Measurements from ENCODE around the gene RAB4B. TPM values are rescaled to one million over a fixed set of nuclear protein-coding genes. Genes with fewer than 3 reads are reported as not detected.

The RAB4B gene
- total RNA-seq, 1 experiment from 2014 or later: 19.6 TPM

Other genes with a start within 250 kb of the RAB4B start
- 31.0 and 33.3 TPM in 2 replicates for gene SHKBP1, start 201.4 kb upstream of the RAB4B start, total RNA-seq (2014; rRNA removed; shearing (Covaris generic))
- 21.5 and 22.0 TPM in 2 replicates for gene LTBP4, start 176.9 kb upstream of the RAB4B start, total RNA-seq (2014; rRNA removed; shearing (Covaris generic))
- gene NUMBL, start 87.6 kb upstream of the RAB4B start, total RNA-seq (2014; rRNA removed; shearing (Covaris generic)): 11.8 and 13.2 TPM in 2 replicates
- 18.9 and 23.6 TPM in 2 replicates for gene COQ8B, start 61.4 kb upstream of the RAB4B start, total RNA-seq (2014; rRNA removed; shearing (Covaris generic))
- 3.9 and 4.1 TPM in 2 replicates for gene ITPKC, start 61.1 kb upstream of the RAB4B start, total RNA-seq (2014; rRNA removed; shearing (Covaris generic))
- 1.3 and 1.5 TPM in 2 replicates for gene ACTMAP, start 27.8 kb upstream of the RAB4B start, total RNA-seq (2014; rRNA removed; shearing (Covaris generic))
- 86.5 and 102 TPM in 2 replicates for gene SNRPA, start 27.0 kb upstream of the RAB4B start, total RNA-seq (2014; rRNA removed; shearing (Covaris generic))
- 8.9 and 12.6 TPM in 2 replicates for gene MIA, start 2.7 kb upstream of the RAB4B start, total RNA-seq (2014; rRNA removed; shearing (Covaris generic))
- 55.3 and 64.7 TPM in 2 replicates for gene EGLN2, start 20.9 kb downstream of the RAB4B start, total RNA-seq (2014; rRNA removed; shearing (Covaris generic))
- not detected in 2 replicates for gene CYP2A6, start 72.2 kb downstream of the RAB4B start, total RNA-seq (2014; rRNA removed; shearing (Covaris generic))
- gene CYP2A7, start 104.0 kb downstream of the RAB4B start, total RNA-seq (2014; rRNA removed; shearing (Covaris generic)): not detected in 2 replicates
- not detected in 2 replicates for gene CYP2B6, start 213.0 kb downstream of the RAB4B start, total RNA-seq (2014; rRNA removed; shearing (Covaris generic))